ENCODE data around the gene FXYD7.
"Not testable (repeated sequence)": the region's sequence is repeated elsewhere in the genome, so short reads cannot be mapped to it uniquely, and the experiment has no call there.

FXYD7 gene

GRCh38 chr19:35165200-35166058 is 22.4 kb downstream of the FXYD7 start:
- no peak for DNase-seq (ENCODE audit: low read depth in 2 of 2)

DNA sequence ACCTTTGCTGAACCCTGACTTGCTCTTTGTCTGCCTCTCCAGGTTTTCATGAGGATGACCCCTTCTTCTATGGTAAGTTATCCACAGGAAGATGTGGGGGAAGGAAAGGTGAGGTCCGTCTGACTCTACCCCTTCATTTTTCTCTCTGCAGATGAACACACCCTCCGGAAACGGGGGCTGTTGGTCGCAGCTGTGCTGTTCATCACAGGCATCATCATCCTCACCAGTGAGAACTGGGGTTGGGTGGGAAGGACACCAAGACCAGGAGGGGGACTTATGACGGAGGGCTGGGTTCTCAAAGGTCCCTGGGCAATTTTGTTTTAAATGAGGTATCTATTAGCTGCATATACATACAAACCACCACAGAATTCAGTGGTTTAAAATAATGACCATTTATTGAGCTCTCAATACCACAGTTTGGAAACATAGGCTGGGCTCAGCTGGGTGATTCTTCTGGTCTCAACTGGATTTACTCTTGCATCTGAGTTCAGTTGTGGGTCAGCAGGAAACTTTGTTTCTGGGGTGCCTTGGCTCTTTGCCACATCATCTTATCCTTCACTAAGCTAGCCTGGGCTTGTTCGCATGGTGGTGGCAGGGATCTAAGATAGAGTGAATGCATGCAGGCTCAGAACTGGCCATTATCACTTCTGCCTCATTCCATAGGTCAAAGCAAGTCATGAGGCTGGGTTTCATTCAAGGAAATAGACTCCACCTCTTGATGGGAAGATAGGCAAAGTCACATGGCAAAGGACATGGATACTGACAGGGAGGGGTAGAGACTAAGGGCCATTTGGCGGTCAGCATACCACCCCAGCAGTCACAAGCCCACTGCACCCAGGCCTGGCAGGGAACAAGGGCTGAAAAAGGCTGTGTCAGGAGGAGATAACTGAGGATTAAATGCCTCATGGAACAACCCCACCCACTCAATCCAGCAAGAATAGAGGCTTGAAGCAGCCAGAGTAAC is 23.3 kb downstream of the FXYD7 start:
- no peak for DNase-seq (ENCODE audit: low read depth in 2 of 2)

- no peak for DNase-seq (ENCODE audit: low read depth in 2 of 2)
Measured at GRCh38 chr19:35167251-35168119, 24.4 kb downstream of the FXYD7 start.

DNA sequence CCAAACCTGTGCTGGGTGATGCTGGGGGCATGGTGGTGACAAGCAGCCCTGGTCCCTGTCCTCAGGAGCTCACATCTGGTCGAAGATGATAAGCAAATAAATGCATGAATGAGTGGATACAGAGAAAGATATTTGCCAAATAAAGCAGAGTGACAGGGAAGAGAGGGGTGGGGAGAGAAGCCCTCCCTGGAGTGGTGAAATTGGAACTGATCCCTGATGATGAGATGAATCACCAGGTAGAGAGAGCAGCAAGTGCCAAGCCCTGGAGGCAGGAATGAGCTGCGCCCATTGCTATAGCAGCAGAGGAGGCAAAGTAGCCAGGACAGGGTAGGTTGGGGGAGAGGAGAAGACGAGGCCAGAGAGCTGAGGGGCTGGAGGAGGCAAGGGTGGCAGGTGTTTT is 25.1 kb downstream of the FXYD7 start:
- no peak for DNase-seq (ENCODE audit: low read depth in 2 of 2)

GRCh38 chr19:35169221-35169995 is 26.4 kb downstream of the FXYD7 start:
- DNase-seq (ENCODE audit: low read depth in 2 of 2), result no peak

- DNase-seq (ENCODE audit: low read depth in 2 of 2), result no peak
Measured at GRCh38 chr19:35170359-35171061, 27.5 kb downstream of the FXYD7 start.

DNA sequence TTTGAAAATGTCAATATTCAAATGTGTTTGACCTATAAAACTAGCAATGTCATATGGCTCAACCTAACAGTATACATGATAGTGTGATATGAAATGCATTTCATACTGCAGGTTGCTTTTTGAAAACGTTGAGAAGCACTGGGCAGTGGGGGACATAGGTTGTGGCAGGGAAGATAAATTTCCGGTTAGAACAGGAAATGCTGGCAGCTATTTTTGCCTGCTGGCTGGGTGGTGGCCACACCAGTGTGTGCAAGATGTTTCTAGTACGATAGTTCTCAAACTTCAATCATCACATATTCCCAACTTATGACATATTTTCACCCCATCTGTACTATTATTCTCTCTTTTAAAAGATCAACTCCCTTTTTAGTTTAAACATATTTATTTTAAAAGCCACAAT is 28.7 kb downstream of the FXYD7 start:
- no peak for DNase-seq (ENCODE audit: low read depth in 2 of 2)

DNA sequence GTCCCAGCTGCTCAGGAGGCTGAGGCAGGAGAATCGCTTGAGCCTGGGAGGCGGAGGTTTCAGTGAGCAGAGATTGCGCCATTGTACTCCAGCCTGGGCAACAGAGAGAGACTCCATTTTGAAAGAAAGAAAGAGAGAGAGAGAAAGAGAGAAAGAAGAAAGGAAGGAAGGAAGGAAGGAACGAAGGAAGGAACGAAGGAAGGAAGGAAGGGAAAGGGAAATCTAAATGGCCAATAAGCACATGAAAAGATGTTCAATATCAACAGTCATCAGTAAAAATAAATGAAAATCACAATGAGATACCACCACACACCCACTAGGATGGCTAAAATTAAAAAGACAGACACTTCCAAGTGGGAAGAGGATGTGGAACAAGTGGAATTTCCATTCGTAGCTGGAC is 31.2 kb downstream of the FXYD7 start:
- DNase-seq (ENCODE audit: low read depth in 2 of 2), result no peak

- no peak for DNase-seq (ENCODE audit: low read depth in 2 of 2)
Measured at GRCh38 chr19:35176181-35176570, 33.1 kb downstream of the FXYD7 start.

GRCh38 chr19:35177377-35178274 is 34.6 kb downstream of the FXYD7 start:
- no peak for DNase-seq (ENCODE audit: low read depth in 2 of 2)

DNA sequence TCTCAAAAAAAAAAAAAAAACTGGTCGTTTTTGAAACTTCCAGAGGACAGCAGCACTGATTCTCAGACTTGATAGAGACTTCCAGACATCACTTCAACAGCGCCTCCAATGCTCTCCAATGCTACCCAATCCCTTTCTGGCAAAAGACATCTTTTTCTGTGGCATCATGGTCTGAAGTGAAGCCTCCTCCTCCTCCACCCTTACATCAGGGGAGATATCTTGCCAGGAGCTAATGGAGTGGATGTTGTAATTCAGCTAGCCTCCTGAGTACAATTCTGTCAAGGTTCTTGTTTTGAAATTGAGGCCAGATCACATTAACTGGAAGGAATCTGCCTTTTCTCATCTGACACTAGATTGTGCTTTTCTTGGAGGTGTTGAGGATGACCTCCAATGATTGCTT is 35.6 kb downstream of the FXYD7 start:
- DNase-seq (ENCODE audit: low read depth in 2 of 2), result no peak

DNA sequence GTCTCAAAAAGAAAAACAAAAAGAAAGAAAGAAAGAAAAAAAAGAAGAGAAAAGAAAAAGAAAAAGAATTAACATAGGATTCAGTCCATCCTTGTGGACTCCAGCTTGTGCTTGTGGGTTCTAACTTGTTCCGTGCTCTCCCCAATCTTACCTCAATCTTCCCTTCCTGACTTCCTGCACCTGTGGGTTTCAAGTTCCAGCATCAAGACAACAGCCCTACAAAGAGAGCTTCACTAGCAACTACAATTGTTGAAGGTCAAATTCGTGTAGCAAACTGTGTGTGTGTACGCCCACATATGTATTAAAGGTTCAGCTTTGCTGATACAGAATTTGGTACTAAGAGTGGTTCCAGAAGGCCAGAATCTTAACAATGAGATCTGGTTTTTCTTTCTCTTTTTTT is 36.8 kb downstream of the FXYD7 start:
- DNase-seq (ENCODE audit: low read depth in 2 of 2), result no peak

DNA sequence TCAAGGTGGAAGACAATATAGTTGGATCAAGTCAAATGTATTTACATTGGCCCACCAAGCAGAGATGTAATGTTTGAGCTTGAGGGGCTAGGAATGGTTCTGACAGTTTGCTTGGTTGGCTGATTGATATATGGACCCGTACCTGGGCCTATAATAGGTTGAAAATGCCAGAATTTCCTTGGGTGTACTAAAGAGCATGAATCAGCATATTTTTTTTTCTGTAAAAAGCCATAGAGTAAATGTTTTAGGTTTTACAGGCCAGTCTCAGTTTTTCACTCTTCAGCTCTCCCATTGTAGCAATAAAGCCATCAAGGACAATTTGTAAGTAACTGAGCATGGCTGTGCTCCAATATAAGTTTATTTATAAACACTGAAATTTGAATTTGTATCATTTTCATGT is 38.3 kb downstream of the FXYD7 start:
- no peak for DNase-seq (ENCODE audit: low read depth in 2 of 2)

DNA sequence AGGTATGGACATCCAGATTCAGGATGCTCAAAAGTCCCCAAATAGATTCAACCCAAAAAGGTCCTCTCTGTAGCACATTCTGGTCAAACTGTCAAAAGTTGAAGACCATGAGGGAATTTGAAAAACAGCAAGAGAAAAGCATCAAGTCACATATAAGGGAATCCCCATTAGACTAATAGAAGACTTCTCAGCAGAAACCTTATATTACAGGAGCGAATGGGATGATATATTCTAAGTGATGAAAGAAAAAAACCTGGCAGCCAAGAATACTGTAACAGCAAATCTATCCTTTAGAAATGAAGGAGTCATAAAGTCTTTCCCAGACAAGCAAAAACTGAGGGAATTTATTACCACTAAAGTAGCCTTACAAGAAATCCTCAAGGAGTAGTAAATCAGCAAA is 41.2 kb downstream of the FXYD7 start:
- no peak for DNase-seq (ENCODE audit: low read depth in 2 of 2)

- DNase-seq (ENCODE audit: low read depth in 2 of 2), result no peak
Measured at GRCh38 chr19:35184884-35185283, 41.8 kb downstream of the FXYD7 start.

DNA sequence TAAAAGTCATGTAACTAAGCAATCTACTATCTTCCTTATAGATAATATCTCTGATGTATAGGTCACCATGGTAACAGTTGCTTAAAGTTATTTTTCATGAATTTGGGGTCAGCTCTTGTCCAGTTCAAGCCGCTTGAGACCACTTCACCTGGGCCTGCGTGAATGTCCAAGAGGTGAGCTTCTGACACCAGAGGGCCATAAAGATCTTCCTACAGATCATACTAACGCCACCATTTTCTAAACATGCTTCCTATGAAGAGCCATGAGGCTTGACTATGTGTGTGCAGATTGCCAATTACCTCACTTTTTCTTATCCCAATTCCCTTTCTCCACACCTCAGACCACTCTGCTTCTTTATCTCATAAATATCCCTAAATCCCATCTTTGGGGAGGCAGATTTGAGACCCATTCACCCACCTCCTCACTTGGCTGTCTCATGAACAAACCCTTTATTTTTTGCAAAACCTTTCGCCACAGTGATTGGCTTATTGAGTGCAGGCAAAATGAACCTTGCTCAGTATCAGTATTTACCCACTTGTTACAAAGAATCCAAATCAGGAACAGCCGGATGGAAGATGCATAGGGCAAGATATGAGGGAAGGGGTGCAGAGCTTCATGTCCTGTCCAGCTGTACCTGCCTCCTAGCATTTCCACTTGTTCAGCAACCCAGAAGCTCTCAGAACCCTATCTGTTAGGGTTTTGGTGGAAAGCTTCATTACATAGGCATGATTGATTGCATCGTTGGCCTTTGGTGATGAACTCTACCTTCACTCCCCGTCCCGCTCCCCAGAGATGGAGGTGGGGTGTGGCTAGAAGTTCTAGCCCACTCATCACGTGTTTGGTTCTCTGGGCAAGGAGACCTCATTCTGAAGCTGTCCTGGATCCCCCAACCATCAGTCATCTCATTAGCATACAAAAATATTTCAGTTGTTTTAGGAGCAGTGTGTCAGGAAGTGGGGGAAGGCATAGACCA is 51.2 kb downstream of the FXYD7 start:
- no peak for DNase-seq (ENCODE audit: low read depth in 2 of 2)

DNA sequence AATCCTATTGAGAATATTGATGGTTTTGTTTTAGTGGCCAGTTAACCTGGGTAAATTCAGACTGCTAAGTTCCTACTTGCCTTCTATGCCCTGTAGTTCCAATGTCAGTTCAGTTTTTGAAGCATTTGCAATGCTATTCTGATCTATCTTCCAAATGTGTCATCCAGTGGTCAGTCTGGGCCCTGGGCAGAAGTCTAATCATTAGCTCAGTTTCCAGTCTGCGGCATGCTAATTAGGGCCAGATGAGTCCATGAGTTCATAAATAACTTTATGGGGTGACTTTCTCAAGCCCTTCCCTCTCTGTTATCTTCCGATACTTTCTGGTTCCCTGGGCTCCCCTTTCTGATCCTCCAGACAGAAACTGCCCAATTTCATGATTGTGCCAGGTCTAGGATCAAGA is 52.8 kb downstream of the FXYD7 start:
- no peak for DNase-seq (ENCODE audit: low read depth in 2 of 2)

DNA sequence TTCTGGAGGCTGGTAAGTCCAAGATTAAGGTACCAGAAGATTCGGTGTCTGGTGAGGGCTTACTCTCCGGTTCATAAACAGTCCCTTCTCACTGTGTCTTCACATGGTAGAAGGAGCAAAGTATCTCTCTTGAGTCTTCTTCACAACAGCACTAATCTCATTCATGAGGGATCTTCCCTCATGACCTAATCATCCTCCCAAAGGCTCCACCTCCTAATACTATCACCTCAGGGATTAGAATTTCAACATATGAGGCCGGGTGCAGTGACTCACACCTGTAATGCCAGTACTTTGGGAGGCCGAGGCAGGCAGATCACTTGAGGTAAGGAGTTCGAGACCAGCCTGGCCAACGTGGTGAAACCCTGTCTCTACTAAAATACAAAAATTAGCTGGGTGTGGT is 53.8 kb downstream of the FXYD7 start:
- DNase-seq (ENCODE audit: low read depth in 2 of 2), result not testable (repeated sequence)

Measured in activated CD8-positive, alpha-beta memory T cell treated with anti-CD3 and anti-CD28 coated beads for 4 hours (primary cell).